Measurements from ENCODE around the gene GBE1.

DNA sequence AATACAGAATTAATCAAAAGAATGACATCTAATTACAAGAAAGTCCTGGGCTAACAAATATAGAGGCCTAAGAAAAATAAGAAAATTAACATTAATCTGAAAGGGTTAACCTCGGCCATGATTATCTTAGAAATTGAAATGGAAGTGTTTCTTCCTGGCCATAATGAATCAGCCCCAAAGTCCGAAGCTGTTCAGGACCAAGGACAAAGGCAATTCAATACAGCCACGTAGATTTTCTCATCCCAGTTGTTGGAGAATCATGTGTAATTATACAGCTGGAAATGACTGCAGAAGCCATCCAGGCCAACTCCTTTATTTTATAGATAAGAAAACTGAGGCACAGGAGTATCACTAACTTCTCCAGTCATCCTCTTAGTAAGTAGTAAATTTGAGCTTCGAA is 38.0 kb upstream of the GBE1 start:
- no peak for TF ChIP-seq POLR2A (IDR thresholded peaks at IDR 0.05; ENCODE audit: low read depth, low read length)
- no peak for TF ChIP-seq POLR2AphosphoS5 (IDR thresholded peaks at IDR 0.05; ENCODE audit: low read depth, low read length)

Data from GM12891 (cell line).